ENCODE data around the gene SLC9A4.

SLC9A4 gene

DNA sequence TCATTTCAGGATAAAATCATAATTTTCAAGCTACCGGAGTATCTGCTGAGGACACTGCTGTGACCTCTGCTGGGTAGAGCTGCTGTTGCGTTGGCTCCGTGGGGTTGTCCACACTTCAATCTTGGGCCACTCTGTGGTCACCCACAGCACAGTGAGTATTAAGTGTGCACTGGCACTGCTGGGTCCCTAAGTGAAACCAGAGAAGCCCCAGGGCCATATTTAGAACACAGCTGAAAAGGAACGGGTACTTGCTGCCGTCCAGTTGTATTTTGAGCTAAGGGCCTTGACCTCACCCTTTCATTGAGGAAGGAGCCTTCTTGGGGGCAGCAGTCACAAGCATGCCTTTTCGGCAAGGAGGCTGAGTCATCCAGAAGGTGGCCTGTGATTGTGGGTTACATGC is 10.1 kb downstream of the SLC9A4 start:
- no peak overlapping the region for H3K27ac ChIP-seq
- TF ChIP-seq, protein P1, sequence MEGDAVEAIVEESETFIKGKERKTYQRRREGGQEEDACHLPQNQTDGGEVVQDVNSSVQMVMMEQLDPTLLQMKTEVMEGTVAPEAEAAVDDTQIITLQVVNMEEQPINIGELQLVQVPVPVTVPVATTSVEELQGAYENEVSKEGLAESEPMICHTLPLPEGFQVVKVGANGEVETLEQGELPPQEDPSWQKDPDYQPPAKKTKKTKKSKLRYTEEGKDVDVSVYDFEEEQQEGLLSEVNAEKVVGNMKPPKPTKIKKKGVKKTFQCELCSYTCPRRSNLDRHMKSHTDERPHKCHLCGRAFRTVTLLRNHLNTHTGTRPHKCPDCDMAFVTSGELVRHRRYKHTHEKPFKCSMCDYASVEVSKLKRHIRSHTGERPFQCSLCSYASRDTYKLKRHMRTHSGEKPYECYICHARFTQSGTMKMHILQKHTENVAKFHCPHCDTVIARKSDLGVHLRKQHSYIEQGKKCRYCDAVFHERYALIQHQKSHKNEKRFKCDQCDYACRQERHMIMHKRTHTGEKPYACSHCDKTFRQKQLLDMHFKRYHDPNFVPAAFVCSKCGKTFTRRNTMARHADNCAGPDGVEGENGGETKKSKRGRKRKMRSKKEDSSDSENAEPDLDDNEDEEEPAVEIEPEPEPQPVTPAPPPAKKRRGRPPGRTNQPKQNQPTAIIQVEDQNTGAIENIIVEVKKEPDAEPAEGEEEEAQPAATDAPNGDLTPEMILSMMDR (IDR thresholded peaks at IDR 0.05; ENCODE audit: low read depth, low read length, missing control alignments), result no peak
- no peak overlapping the region for H3K4me3 ChIP-seq (ENCODE audit: low read depth, low read length)
- no peaks in the 10 kb centered on the region for H3K36me3 ChIP-seq (replicated peaks)
- in situ Hi-C loops (cut with HindIII; ENCODE audit: low pct_ligation_motif_present, low sequenced_read_pairs), result loop anchor here (25.0 kb wide), 1 partner anchor 129 kb away; the partner anchor contains the start of gene SLC9A2
- DNase-seq, result no peak
- H3K27me3 ChIP-seq (replicated peaks), result no peaks in the 10 kb centered on the region

DNA sequence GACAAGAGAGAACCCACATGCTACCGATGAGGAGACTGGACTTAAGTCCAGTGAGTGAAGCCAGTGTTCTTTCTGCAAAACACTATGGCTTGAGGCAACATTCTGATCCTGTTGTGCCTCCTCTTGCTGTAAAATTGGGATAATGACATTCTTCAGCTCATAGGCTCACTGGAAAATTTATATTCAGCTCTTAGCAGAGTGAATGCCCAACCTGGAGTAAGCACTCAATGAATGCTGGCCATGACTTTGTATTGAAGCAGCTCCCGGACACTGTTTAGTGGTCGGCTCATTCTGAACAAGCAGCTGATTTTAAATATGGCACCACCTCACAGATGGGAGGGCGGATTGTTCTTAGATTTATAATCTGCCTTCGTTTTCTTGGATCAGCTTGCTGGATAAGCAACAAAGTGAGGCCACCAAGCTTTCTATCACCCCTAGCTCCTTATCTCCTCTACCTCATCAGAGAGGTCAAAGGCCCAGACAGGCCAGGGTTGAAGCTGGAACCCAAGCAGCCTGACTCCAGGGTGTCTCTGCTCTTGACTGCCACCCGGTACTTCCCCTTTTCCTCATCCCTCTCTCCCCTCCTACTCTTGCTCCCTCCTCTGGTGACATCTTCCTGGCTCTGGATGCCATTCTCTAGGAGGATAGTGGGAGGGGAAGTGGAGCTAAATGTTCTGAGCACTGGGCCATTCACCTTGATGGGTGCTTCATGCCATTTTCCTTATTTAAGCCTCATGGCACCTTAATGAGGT is 11.5 kb downstream of the SLC9A4 start:
- TF ChIP-seq, protein P1 (IDR thresholded peaks at IDR 0.05; ENCODE audit: low read depth, low read length, missing control alignments), result no peak
- Histone ChIP-seq H3K4me3 (ENCODE audit: low read depth, low read length) (no peak overlapping the region), H3K27me3 (replicated peaks) (no peaks in the 10 kb centered on the region), H3K27ac (no peak overlapping the region), H3K36me3 (replicated peaks) (no peaks in the 10 kb centered on the region)
- no peak for DNase-seq
- in situ Hi-C loops (cut with HindIII; ENCODE audit: low pct_ligation_motif_present, low sequenced_read_pairs), result loop anchor here (25.0 kb wide), 1 partner anchor 128 kb away; the partner anchor contains the start of gene SLC9A2

DNA sequence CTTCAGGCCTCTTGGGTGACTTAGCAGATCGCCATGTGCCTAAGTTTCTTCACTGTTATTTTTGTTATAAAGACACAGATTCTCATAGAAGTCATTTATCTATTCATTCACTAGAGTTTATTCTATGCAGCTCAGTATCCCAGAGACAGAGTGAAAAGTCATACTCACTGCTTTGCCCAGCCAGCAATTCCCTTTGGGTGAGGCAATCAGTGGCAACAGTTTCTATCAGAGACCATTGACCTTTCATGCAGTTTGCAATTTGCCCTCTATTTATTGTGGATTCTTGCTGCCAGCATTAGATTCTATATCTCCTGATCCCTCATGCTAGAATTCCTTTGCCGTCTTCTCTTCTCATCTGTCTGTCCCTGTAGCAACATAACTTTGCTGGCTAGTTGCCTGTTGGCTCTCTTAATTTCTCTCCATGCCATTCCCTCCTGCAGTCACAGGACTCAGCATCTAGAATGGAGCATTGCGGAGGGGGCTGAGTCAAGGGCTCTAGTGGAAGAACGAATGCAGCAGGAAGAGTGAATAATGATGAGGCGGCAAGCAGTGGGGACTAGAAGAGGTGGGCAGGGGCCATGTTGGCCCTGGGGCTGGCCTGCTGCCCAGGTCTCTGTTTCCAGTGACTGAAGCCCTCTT is 12.2 kb downstream of the SLC9A4 start:
- DNase-seq, result no peak
- H3K4me3 ChIP-seq (ENCODE audit: low read depth, low read length), result no peak overlapping the region
- TF ChIP-seq, protein P1 (IDR thresholded peaks at IDR 0.05; ENCODE audit: low read depth, low read length, missing control alignments), result no peak
- no peaks in the 10 kb centered on the region for H3K36me3 ChIP-seq (replicated peaks)
- no peak overlapping the region for H3K27ac ChIP-seq
- H3K27me3 ChIP-seq (replicated peaks), result no peaks in the 10 kb centered on the region
- in situ Hi-C loops (cut with HindIII; ENCODE audit: low pct_ligation_motif_present, low sequenced_read_pairs), result loop anchor here (25.0 kb wide), 1 partner anchor 127 kb away; the partner anchor contains the start of gene SLC9A2

DNA sequence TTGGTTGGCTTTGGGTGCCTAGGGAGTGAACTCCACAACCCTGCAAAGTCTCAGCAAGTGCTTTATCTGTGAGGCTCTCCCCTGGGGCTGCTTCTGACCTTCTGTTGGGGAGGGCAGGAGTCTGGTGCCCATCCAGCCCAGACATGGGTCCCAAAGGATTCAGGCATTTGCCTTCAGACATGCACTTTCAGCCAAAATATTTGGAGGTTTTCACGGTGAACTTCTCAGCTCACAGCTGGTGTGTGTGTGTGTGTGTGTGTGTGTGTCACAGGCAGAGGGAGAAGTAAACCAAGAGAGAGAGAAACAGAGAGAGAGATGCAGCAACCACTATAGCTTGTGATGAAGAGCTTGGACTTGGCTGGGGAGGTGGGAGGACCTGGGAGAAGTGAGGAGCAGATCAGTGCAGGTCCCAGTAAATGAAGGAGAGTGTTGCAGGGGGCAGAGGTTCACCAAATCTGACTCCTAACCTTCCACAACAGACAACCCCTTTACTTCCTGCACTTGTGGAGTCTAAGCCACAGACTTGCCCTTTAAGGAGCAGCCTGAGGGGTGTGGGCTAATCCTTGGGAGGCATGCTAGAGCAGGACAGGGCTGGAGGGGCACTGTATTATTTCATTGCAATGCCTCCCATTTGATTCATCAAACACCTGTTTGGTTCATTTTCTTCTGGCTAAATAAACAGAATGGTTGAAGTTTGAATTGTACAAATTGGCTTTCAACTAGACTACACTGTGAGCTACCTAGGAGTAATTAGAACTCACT is 14.1 kb downstream of the SLC9A4 start:
- TF ChIP-seq, protein P1 (IDR thresholded peaks at IDR 0.05; ENCODE audit: low read depth, low read length, missing control alignments), result no peak
- in situ Hi-C loops (cut with HindIII; ENCODE audit: low pct_ligation_motif_present, low sequenced_read_pairs), result loop anchor here (25.0 kb wide), 1 partner anchor 125 kb away; the partner anchor contains the start of gene SLC9A2
- DNase-seq, result no peak
- H3K4me3 ChIP-seq (ENCODE audit: low read depth, low read length), result no peak overlapping the region
- H3K36me3 ChIP-seq (replicated peaks), result no peaks in the 10 kb centered on the region
- H3K27ac ChIP-seq, result no peak overlapping the region
- no peaks in the 10 kb centered on the region for H3K27me3 ChIP-seq (replicated peaks)

DNA sequence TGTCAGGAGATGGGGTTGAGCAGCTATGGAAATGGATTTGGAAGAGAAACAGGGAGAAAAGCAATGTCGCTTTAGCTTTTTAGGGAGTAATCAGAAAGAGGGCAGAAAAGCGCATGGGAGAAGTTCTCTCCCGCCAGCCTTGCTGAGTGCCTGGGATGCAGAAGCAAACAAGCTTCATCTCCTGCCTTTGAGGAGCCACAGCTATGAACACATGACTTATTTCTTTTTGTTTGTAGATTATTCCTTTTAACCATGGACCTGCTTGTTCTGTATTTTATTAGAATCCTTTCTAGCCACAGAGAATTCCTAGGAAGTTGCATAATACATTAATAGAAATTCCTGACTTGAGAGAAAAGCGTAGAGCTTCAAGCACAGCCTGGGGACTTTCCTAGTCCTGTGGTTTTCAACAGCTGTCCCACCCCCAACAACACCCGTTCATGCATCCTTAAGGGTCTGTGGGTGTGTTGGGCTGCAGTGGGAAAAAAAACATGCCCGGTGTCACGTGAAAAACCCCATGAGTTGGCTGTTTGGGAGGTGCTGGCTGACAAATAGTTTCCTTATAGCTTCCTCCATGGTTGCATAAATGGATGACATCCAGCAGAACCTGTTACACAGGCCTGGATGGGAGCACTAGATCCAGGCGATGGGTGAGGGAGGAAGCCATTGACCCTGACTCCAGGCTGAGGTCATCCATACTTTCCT is 14.9 kb downstream of the SLC9A4 start:
- TF ChIP-seq, protein P1 (IDR thresholded peaks at IDR 0.05; ENCODE audit: low read depth, low read length, missing control alignments), result no peak
- no peak overlapping the region for H3K4me3 ChIP-seq (ENCODE audit: low read depth, low read length)

More for the DNA sequence above, 14.9 kb downstream of the SLC9A4 start:
- H3K36me3 ChIP-seq (replicated peaks), result no peaks in the 10 kb centered on the region
- H3K27me3 ChIP-seq (replicated peaks), result no peaks in the 10 kb centered on the region
- no peak overlapping the region for H3K27ac ChIP-seq
- in situ Hi-C loops (cut with HindIII; ENCODE audit: low pct_ligation_motif_present, low sequenced_read_pairs), result loop anchor here (25.0 kb wide), 1 partner anchor 124 kb away; the partner anchor contains the start of gene SLC9A2
- peak; percentile 5 for DNase-seq
